GM19372 (cell line): ENCODE data around the gene REV3L.

Experiments used
- ATAC-seq: cut with Tn5 transposase; IDR thresholded peaks from one replicate; pipeline ENCODE4 v1.9.1; 2021; ENCODE audit warnings: mild to moderate bottlenecking, low read depth, moderate library complexity; ENCODE audit not compliant: unreplicated experiment

Gene REV3L

DNA sequence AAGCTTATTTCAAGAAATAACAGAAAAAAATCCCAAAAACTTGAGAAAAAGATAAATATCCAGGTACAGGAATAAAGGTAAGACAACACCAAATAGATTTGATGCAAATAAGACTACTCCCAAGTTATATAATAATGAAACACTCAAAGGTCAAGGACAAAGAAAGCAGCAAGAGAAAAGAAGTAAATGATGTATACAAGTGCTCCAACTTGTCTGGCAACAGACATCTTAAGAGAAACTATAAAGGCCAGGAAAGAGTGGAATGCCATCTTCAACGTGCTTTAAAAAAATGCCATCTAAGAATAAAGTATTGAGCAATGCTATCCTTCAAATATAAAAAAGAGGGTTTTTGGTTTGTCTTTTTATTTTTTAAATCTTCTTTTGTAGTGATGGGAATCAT lies 54.2 kb downstream of the REV3L start:
- no peak for ATAC-seq

DNA sequence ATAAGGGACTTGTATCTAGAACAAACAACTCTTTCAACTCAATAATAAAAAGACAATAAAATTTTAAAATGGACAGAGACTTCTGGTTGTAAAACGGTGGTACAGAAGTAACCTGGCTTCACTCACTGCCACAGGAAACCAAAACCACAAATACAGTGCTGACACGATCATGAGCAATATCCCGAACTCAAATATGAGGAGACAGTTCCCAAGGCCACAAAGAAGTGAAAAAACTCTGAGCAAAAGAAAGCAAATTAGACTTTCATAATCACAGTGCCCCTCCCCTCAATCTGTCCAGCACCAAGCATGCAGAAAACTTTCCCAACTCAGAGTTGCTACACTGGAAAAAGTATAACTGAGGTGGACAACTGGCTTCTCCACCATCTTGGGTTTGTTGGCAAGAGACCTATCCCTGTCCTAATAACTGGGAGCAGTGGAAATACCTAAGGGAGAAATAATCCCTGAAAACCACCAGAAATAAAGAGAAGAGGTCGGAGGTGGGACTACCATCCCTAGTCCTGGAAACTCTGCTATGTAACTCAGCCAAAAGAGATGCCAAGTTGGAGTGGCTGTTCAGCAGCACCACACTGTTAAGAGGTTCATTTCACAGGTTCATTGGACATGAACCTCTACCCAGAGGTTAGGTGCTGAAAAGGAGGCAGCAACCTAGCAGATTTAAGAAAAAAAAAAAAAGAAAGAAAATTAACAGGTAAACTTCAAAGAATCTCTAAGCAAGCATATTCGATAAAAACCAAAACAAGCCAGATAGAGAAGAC lies 55.5 kb downstream of the REV3L start:
- ATAC-seq: peak; percentile 66

DNA sequence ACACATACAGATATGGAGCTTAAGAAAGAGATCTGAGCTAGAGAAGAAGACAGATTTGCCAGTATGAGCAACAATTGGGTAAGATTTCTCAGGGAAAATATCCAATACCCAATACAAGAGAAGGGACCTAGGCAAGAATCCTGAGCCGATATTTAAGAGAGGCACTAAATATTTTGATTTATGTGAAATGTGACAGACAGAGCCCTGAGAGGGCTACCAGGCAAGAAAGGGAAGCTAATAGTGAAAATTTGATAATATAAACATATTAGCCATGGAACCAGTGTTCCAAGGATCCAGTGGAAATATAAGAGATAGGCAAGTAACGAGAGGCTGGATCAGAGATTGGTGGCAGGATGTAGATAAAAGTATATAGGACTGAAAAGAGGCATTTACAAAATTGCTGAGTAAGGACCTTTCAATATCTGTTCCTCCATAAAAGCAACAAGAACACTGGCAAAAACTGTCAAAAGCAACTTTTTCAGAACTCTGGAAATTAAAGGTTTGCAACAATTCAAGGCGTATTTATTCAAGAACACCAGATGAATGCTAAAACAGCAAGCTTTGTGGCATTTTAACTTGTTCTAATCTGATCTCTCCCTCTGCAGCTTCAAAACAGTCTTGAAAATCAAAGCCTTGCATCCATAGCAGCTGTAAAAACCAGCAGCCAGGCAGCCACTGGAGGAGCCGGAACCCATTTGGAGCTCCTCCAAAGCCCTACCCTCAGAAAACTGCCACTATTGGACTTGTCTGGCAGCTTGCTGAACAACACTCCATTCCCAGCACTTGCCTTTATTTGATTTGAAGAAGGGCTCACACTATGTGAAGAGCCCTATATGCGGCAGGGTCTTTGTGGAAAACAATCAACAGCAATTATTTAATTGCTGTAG lies 58.8 kb downstream of the REV3L start:
- ATAC-seq: no peak

DNA sequence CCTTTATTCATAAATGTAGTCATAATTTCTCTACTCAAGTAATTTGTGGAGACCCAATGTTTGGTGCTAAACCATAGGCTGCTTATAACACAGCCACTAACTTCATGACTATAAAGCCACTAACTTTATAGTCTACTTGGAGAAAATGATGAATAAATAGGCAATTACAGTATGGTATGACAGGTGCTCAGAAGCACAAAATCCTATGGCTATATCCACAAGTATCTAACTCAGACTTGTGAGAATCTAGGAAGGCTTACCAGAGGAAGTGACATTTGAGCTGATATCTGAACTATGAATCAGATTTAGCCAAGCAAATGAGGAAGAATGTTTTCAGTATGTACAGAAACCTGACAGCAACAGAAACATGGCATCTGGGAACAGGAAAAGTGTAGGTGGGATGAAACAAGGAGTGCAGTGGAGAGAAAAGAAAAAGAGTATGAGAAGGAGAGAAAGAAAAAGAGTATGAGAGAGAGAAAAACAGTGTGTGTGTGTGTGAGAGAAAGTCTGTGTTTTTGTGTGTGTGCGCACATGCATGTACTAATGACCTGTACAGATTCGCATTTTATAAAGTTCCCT lies 59.9 kb downstream of the REV3L start:
- no peak for ATAC-seq

DNA sequence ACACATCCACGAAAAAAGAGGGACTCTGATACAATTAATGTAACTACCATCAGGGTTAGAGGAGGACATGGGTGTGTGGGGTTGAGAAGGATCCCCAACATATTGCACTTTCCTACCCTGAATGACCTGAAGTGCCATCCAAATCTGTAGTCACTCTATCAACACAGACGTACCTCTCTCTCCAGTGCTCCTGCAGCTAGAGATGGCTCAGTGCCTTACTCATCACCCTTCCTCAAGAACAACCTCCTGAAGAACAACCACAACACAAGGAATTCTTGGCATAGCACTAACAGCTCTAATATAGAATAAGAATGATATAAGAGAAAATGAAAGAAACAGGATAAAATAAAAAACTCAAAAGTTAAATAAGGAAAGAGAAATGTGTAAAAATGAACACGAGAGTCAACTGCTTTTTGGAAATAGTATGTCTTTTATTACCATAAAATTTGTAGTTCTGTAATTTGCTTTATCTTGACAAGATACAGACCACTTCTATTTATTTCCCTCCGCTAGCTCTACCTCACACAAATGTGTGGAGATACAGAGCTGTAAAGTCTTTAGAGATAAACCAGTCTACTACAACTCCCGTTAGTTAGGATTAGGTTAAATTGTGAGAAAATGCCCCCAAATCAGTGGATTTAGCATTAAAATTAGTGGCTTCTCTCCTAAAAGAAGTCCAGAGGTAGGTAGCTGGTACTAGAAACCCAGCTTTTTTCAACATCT lies 63.9 kb downstream of the REV3L start:
- ATAC-seq: no peak

DNA sequence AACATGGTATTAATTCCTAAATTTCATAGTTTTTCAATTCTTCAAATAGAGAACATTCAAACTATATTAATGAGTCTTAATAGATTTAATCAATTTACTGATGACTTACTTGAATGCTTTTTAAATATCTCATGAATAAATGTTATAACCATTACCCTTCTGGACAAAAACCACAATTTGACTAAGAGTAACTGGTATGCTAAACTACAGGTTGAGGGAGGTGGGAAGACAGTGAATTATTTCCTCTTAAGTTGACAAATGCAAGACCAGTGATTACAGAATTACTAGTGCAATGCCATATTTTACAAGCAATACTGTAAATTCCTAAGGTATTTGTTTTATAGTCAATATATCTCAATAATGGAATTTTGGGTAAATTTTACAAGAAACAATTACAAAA lies 65.1 kb downstream of the REV3L start:
- no peak for ATAC-seq

DNA sequence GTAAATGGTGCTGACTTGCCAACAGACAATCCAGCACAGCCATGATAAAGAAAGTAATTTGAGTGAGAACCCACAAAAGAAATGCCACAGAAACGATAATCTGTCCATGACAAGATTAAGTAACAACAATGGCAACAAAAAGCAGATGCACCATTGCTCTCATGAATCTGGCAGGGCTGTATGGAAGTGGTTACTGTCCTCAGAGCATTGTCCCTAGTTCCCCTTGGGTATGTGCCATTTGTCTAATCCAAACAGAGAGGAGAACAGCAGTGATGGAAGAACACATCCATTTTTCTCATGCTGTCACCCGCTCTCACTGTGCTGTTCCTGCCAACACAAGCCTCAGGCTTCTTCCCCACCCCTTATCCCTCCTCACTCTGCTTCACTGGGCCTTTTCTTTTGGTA lies 65.8 kb downstream of the REV3L start:
- no peak for ATAC-seq

DNA sequence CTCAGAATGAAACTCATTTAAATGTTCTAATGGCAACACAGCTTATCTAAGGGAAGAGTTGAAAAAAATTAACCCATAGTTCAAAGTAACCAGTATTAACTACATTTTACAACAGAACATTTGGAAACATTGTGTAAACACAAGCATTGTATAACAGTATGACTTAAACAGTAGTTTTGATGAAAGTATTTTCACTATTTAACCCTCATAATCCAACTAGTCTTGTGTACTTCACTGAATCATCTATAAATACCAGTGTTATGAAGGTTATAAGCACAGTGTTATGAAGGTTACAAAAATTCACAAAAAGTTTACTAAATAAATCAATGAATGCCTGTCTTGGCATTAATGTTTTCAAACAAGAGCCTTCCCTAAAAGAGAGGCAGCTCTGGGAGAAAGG lies 66.5 kb downstream of the REV3L start:
- ATAC-seq: no peak

DNA sequence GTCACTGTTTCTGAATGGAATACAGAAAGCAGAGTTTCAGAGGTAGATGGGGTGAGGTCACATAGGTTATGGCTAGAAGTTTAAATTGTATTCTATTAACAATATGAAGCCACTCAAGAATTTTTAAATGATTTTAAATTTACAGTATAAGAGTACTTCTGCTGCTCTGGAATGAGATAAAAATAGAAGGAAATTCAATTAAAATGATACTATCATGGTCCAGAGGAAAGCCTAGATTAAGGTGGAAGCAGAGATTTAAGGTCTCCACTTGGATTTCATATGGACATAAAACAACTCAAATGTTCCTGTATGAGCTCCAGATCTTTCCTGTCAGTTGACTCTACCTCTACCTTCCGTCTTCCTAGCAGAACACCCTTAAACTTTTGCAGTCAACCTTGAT lies 68.6 kb downstream of the REV3L start:
- no peak for ATAC-seq

DNA sequence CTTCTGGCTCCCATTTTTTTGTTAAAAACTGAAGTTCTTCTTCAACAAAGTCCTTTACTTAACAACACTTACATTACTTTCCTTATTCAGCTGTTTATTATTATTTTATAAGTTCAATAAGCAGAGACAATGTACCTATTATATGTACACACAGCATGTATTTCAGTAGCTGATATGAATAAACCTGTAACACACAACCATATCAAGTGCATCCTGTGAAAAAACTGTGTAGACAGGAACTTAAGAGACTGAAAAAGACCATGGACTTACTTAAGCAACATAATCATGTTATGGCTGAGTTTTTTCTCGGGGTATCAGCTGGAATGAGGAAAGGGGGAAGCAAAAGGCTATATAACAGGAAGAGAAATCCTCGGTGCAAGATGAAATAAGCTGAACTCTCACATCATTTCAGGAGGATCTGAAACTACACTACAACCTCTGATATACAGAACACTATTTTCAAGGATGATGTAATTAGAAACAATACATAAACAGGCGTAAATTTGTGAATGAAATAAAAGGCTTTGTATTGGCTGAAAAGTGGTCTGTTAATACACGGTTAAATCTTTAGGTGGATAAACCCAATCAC lies 70.9 kb downstream of the REV3L start:
- ATAC-seq: no peak

DNA sequence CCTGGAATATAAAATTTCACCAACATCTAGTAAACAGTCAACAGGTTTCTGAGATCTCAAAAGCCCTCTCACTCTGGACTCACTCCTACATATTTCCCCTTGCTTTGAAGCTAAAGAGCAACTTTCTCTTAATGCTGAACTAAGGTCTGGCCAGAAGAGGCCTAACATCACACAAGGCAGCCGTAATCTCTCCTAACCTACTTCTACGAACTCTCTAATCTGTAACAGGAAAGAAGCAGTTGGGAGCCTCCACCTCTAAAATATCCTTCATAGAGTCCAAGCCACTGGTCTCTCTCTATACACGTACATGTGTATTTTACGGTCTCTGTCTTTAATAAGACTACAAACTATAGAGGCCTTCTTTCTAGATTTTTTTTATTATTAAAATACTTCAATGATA lies 72.0 kb downstream of the REV3L start:
- no peak for ATAC-seq

DNA sequence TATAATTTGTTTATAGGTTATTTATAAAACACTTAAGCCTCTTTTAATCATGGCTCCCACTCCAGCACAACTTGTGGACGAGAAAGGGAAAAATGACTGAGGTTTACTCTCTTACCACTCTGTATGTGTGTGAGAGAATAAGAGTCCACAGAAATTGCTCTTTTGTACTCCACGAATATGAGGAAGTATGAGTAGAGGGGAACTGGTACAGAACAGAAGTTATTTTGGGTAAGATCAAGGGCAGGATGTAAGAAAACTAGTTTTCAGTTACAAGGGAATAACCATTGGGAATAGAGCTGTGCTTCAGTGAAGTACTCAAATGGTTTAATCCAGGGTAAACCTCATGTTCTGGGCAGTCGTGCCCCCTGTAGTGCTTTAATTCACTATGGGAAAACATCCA lies 72.6 kb downstream of the REV3L start:
- ATAC-seq: no peak

DNA sequence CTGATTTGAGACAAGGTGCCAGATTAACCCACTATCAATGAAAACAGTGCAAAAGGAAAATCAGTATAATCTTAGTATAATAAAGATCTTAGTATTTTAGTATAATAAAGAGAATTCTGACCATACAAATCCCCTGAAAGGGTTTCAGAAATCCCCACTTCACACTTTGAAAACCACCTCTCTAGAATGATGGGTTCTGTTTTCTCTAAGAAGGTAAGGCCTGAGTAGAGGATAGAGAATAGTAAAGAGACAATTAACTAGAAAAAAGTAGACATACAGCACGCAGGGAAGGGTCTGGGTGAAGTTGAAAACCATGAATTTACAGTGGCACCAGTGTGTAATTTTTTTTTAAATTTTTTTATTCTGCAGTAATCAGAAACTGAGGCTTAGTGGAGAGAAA lies 73.6 kb downstream of the REV3L start:
- no peak for ATAC-seq

DNA sequence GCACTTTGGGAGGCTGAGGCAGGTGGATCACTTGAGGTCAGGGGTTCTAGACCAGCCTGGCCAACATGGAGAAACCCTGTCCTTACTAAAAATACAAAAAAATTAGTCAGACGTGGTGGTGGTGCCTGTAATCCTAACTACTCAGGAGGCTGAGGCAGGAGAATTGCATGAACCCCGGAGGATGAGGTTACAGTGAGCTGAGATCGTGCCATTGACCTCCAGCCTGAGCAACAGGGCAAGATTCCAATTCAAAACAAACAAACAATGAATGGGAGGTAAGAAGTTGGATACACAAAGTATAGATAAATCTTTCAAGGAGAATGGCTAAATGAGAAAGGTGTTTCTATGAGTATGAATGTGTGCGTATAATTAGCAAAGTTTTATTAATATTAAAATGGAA lies 75.3 kb downstream of the REV3L start:
- no peak for ATAC-seq

DNA sequence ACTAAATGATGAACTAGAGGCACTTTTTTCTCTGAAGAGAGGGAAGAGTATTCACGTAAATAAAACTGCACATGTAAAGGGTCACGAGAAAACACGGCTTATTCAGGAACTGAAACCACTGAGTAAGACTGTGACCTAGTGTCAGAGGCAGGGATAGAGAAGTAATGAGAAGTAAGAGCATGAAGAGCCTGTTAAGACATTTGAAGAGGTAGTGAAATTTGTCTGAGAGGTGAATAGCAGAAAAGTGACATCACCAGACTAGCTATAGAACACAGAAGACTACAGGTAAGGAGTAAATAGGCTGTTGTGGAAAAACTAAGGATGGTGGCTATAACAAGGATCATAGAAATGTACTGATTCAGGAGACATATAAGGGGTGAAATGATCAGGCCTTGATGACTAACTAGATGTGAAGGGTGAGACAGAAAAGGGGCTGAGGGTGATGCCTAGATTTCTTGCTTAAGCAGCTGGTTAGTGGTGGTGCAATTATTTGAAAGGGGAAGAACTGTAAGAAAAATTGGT lies 76.8 kb downstream of the REV3L start:
- peak; percentile 100 for ATAC-seq

DNA sequence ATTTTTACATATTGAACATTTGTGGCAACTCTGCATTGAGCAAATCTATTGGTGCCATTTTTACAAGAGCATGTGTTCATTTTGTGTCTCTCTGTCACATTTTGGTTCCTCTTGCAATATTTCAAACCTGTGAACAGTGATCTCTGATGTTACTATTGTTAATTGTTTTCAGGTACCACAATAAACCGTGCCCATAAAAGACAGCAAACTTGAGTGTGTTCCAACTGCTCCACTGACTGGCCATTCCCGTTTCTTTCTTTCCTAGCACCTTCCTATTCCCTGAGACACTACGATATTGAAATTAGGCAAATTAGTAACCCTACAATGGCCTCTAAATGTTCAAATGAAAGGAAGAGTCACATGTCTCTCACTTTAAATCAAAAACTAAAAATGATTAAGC lies 79.6 kb downstream of the REV3L start:
- ATAC-seq: no peak

DNA sequence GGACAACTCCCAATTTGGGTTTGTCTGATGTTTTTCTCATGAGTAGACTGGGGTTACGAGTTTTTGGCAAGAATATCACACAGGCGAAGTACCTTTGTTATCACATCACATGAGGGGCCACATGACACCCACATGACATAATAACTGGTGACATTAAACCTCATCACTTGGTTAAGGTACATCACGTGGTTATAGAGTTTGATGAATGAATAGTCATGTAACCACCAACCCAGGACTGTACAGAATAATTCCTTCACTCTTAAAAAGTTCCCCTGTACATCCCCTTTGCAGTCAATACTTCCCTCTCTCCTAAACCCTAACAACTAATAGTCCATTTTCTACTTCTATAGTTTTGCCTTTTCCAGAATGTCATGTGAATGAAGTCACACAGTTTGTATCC lies 83.4 kb downstream of the REV3L start:
- ATAC-seq: no peak

DNA sequence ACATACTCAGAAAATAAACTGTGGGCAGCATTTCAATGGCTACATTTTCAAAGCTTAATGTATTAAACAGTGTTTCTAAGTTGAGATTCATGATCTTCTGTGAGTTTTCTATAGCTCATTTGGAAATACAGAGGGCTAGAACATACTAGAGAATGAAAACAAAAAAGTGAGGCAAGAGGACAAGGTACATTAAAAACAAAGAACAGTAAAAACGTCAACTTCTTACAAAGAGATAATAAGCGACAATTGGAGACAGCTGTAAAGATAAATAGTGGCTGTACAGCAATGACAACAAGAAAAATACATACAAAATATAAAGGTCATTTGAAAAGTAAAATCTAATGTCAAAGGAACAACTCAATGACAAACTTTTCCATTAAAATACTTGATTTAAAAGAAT lies 94.3 kb downstream of the REV3L start:
- ATAC-seq: no peak

DNA sequence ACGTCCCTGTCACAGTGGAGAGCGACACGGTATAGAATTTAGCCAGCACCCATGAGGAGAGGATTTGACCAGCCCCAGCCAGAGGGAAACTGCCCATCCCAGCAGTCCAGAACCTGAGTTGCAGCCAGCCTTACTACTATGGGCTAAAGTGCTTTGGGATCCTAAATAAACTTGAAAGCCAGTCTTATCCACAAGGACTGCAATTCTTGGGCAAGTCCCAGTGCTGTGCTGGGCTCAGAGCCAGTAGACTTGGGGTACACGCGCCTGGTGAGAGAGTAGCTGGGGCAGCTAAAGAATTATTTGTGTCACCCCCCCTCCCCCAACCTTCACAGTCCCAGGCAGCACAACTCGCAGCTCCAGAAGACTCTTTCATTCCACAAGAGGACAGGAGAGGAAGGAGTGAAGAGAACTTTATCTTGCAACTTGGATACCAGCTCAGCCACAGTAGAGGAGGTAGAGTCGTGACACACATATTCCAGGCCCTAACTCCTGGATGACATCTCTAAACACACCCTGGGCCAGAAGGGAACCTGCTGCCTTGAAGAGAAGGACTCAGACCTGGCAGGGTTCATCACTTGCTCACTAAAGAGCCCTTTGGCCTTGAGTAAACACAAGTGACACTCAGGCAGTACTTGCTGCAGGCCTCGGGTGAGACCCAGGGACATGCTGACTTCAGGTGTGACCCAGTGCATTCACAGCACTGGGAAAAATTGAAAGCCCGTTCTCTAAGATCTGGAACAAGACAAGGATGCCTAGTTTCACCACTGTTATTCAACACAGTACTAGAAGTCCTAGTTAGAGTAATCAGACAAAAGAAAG lies 100.3 kb downstream of the REV3L start:
- no peak for ATAC-seq
